Smooth muscle cell (in vitro differentiated cells): Measurements from ENCODE around the gene SKAP2. TPM values are rescaled to one million over a fixed set of nuclear protein-coding genes. Genes with fewer than 3 reads are reported as not detected.

Experiments used
- DNase-seq: peaks from one replicate; lab custom pipeline; 2025; ENCODE audit not compliant: unreplicated experiment; lab: John Stamatoyannopoulos, UW
- H2AFZ ChIP-seq: fragments of 200-600 bp; sonication (generic); 2 replicates; pipeline ENCODE4 v1.6.0; 2016; ENCODE audit warnings: antibody characterized with exemption, low read depth, mild to moderate bottlenecking
- H3F3A ChIP-seq: fragments of 200-600 bp; sonication (generic); 2 replicates; pipeline ENCODE4 v1.6.0; 2017; ENCODE audit warnings: antibody characterized with exemption, low read depth
- H3K27ac ChIP-seq: fragments of 200-600 bp; sonication (generic); 2 replicates; pipeline ENCODE4 v1.5.1; 2016; ENCODE audit warnings: low read depth, mild to moderate bottlenecking
- H3K27me3 ChIP-seq: fragments of 200-600 bp; sonication (generic); 2 replicates; pipeline ENCODE4 v1.6.1; 2016; ENCODE audit warnings: low read depth, mild to moderate bottlenecking
- H3K36me3 ChIP-seq: fragments of 200-600 bp; sonication (generic); 2 replicates; pipeline ENCODE4 v1.5.1; 2016; ENCODE audit warnings: low read depth
- H3K4me1 ChIP-seq: fragments of 200-600 bp; sonication (generic); 2 replicates; pipeline ENCODE4 v1.5.1; 2016; ENCODE audit warnings: low read depth
- H3K4me2 ChIP-seq: fragments of 200-600 bp; sonication (generic); 2 replicates; pipeline ENCODE4 v1.6.0; 2016; ENCODE audit warnings: mild to moderate bottlenecking
- H3K4me3 ChIP-seq: fragments of 200-600 bp; sonication (generic); 2 replicates; pipeline ENCODE4 v1.5.1; 2016; ENCODE audit warnings: mild to moderate bottlenecking
- H3K79me2 ChIP-seq: fragments of 200-600 bp; sonication (generic); 2 replicates; pipeline ENCODE4 v1.6.0; 2016; ENCODE audit warnings: low read depth, mild to moderate bottlenecking
- H3K9ac ChIP-seq: fragments of 200-600 bp; sonication (generic); 2 replicates; pipeline ENCODE4 v1.6.0; 2016; ENCODE audit warnings: low read depth
- H3K9me3 ChIP-seq: fragments of 200-600 bp; sonication (generic); replicated peaks from 2 replicates; pipeline ENCODE4 v1.5.1; 2016; ENCODE audit warnings: low read depth
- H4K20me1 ChIP-seq: fragments of 200-600 bp; sonication (generic); 2 replicates; pipeline ENCODE4 v1.6.0; 2016; ENCODE audit warnings: low read depth
- CTCF ChIP-seq: fragments of 200-600 bp; sonication (generic); IDR thresholded peaks from 2 replicates; pipeline ENCODE4 v1.5.1; 2017; ENCODE audit warnings: borderline replicate concordance, mild to moderate bottlenecking, antibody characterized with exemption; ENCODE audit not compliant: insufficient read depth, poor library complexity, severe bottlenecking
- WGBS: methylation state at CpG from one replicate; pipeline ENCODE4 v1.1.7; 2016; ENCODE audit warnings: low lambda C conversion rate; 5-methylcytosine and 5-hydroxymethylcytosine counted together
- polyA plus RNA-seq: library from polyadenylated mRNA; unstranded; fragments of >200 nt; fragmentation: Nextera tagmentation; extraction: Ambion mirVana; gene quantifications from 2 replicates; pipeline ENCODE4 v1.2.1, GENCODE V29; 2016
- total RNA-seq: library from RNA; depleted of rRNA; stranded (reverse); fragments of >200 nt; gene quantifications from 2 replicates; pipeline ENCODE4 v1.2.3, GENCODE V29; 2014

The SKAP2 gene
- total and polyA plus RNA-seq, 2 experiments from 2014 or later, result 7.7 to 14.8 TPM

- Histone ChIP-seq H3K4me3 (no peak overlapping the region), H3K9ac (no peak overlapping the region), H3K9me3 (no peaks in the 10 kb centered on the region), H3K27ac (no peak overlapping the region), H3K36me3 (no peaks in the 10 kb centered on the region), H3F3A (no peaks in the 10 kb centered on the region), H3K4me1 (peaks cover 4% of the 10 kb centered on the region), H3K79me2 (no peaks in the 10 kb centered on the region), H4K20me1 (no peaks in the 10 kb centered on the region), H2AFZ (no peak overlapping the region), H3K4me2 (no peak overlapping the region), H3K27me3 (no peaks in the 10 kb centered on the region)
- TF ChIP-seq CTCF, result no peak
- no peak for DNase-seq
- WGBS, result 93% methylated on average over 6 of the region's 6 CpGs
Observed at GRCh38 chr7:26787701-26788100, 76.7 kb downstream of the SKAP2 start.

- no peak for DNase-seq
- Histone ChIP-seq H2AFZ (no peak overlapping the region), H3F3A (no peaks in the 10 kb centered on the region), H3K4me2 (no peak overlapping the region), H4K20me1 (no peaks in the 10 kb centered on the region), H3K9me3 (no peaks in the 10 kb centered on the region), H3K9ac (no peak overlapping the region), H3K4me3 (no peak overlapping the region), H3K79me2 (no peaks in the 10 kb centered on the region), H3K36me3 (no peaks in the 10 kb centered on the region), H3K27me3 (no peaks in the 10 kb centered on the region), H3K4me1 (peaks cover 4% of the 10 kb centered on the region), H3K27ac (no peak overlapping the region)
- no peak for TF ChIP-seq CTCF
- WGBS, result 58% methylated on average over 3 of the region's 3 CpGs
Observed at GRCh38 chr7:26784118-26784517, 80.3 kb downstream of the SKAP2 start.

GRCh38 chr7:26782501-26782900, 81.9 kb downstream of the SKAP2 start:
- 55% methylated on average over 2 of the region's 2 CpGs for WGBS
- no peak for DNase-seq
- Histone ChIP-seq H2AFZ (no peak overlapping the region), H3F3A (no peaks in the 10 kb centered on the region), H3K9ac (no peak overlapping the region), H4K20me1 (no peaks in the 10 kb centered on the region), H3K36me3 (no peaks in the 10 kb centered on the region), H3K9me3 (no peaks in the 10 kb centered on the region), H3K27me3 (peaks cover 4% of the 10 kb centered on the region), H3K4me2 (no peak overlapping the region), H3K79me2 (no peaks in the 10 kb centered on the region), H3K4me1 (peaks cover 4% of the 10 kb centered on the region), H3K4me3 (no peak overlapping the region), H3K27ac (no peak overlapping the region)
- no peak for TF ChIP-seq CTCF

- TF ChIP-seq CTCF, result no peak
- DNase-seq, result no peak
- H4K20me1 ChIP-seq, result no peaks in the 10 kb centered on the region
- H3K4me3 ChIP-seq, result no peak overlapping the region
- H2AFZ ChIP-seq, result no peak overlapping the region
- H3K4me2 ChIP-seq, result no peak overlapping the region
- H3K36me3 ChIP-seq, result no peaks in the 10 kb centered on the region
- no peak overlapping the region for H3K27ac ChIP-seq
- no peaks in the 10 kb centered on the region for H3K79me2 ChIP-seq
- no peaks in the 10 kb centered on the region for H3F3A ChIP-seq
- H3K4me1 ChIP-seq, result peaks cover 4% of the 10 kb centered on the region
- H3K9me3 ChIP-seq, result no peaks in the 10 kb centered on the region
- H3K9ac ChIP-seq, result no peak overlapping the region
- WGBS, result 89% methylated on average over 1 of the region's 1 CpG
- peaks cover 23% of the 10 kb centered on the region for H3K27me3 ChIP-seq
Observed at GRCh38 chr7:26779978-26780595, 84.3 kb downstream of the SKAP2 start.
